ENCODE results near the gene MOV10. TPM values are rescaled to one million over a fixed set of nuclear protein-coding genes. Genes with fewer than 3 reads are reported as not detected.

The MOV10 gene
- total and polyA plus RNA-seq, 2 of the 8 experiments (the other 6 are each of a cell fraction or from before 2014, with no cell fraction given): 57.3 to 109 TPM

- TF ChIP-seq JUN (IDR thresholded peaks at IDR 0.05; ENCODE audit: low read depth, low read length) (no peak), POLR2AphosphoS5 (IDR thresholded peaks at IDR 0.05; ENCODE audit: low read depth, low read length) (no peak; the same call in 1 of the 2 replicates), FOSL1 (IDR thresholded peaks at IDR 0.05; ENCODE audit: insufficient read depth, low read depth, low read length) (no peak), CHD7 (IDR thresholded peaks at IDR 0.05; ENCODE audit: insufficient replicate concordance, low read length) (no peak), POLR2A (IDR thresholded peaks at IDR 0.05; ENCODE audit: control extremely low read depth in 1 of 2, low read depth in 2 of 2, low read length in 2 of 2) (peak in 1 of 2 experiments; percentile 42; a peak in 1 of 3 replicates), CTCF (IDR thresholded peaks at IDR 0.05; ENCODE audit: control extremely low read depth in 1 of 3, insufficient read depth in 1 of 3, low read depth in 1 of 3, low read length in 3 of 3) (peak in 2 of 3 experiments; percentile 90 to 92; a peak in 3 of 4 replicates), SP4 (IDR thresholded peaks at IDR 0.05; ENCODE audit: low read length) (no peak), MAFK (IDR thresholded peaks at IDR 0.05; ENCODE audit: low read depth, low read length) (no peak)
Measured at GRCh38 chr1:112707221-112708001, 33.0 kb downstream of the MOV10 start (continued).
